WI38 (cell line): ENCODE measurements around the gene TMEM63B.

Source experiments
- H3K4me3 ChIP-seq: 2 replicates; pipeline ENCODE4 v1.5.1; 2011; ENCODE audit warnings: low read depth, mild to moderate bottlenecking, control low read depth, low read length
- TF ChIP-seq, protein P1 (sequence below): IDR thresholded peaks from 2 replicates; pipeline ENCODE4 v1.5.1; 2012; ENCODE audit warnings: low read depth, mild to moderate bottlenecking, control low read depth, low read length

Gene TMEM63B

DNA sequence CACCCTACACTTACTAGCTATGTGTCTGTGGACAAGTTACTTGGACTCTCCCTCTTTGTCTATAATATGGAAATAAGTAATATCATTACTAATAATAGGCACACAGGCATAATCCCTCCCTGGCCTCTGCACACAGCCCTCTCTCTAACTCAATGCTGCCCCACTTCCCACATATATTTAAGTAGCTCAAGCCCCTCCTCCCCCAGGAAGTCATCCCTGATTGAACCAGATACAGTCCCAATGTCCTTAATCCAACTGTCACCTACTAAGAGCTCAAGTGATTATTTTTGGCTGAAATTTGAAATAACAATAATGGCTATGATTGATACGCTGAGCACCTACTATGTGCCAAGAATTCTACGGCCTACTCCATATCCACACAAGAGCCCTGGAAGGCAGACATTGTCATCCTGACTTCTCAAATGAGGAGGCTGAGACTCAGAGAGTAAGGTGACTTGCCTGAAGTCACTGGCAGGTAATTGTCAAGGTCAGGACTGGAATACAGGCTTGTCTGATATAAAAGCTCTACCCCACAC lies 29.5 kb upstream of the TMEM63B start:
- H3K4me3 ChIP-seq = no peak overlapping the region
- TF ChIP-seq, protein P1, sequence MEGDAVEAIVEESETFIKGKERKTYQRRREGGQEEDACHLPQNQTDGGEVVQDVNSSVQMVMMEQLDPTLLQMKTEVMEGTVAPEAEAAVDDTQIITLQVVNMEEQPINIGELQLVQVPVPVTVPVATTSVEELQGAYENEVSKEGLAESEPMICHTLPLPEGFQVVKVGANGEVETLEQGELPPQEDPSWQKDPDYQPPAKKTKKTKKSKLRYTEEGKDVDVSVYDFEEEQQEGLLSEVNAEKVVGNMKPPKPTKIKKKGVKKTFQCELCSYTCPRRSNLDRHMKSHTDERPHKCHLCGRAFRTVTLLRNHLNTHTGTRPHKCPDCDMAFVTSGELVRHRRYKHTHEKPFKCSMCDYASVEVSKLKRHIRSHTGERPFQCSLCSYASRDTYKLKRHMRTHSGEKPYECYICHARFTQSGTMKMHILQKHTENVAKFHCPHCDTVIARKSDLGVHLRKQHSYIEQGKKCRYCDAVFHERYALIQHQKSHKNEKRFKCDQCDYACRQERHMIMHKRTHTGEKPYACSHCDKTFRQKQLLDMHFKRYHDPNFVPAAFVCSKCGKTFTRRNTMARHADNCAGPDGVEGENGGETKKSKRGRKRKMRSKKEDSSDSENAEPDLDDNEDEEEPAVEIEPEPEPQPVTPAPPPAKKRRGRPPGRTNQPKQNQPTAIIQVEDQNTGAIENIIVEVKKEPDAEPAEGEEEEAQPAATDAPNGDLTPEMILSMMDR = no peak

DNA sequence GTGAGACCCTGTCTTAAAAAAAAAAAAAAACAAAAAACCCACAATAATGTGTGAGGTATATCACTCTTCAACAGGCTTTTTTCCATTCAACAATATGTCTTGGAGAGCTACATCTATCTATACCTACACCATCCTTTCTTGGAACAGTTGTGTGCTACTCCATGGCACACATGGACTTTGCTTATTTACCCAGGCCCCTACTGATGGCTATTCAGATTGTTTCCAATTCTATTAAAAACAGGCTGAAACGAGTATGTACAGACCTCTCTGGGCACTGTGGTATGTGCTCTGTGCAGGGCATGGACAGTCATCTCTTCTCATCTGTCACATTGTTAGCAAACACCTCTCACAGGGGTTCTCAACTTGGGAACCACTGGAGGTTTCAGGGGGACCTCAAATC lies 28.2 kb upstream of the TMEM63B start:
- no peak overlapping the region for H3K4me3 ChIP-seq
- TF ChIP-seq, protein P1 = no peak

DNA sequence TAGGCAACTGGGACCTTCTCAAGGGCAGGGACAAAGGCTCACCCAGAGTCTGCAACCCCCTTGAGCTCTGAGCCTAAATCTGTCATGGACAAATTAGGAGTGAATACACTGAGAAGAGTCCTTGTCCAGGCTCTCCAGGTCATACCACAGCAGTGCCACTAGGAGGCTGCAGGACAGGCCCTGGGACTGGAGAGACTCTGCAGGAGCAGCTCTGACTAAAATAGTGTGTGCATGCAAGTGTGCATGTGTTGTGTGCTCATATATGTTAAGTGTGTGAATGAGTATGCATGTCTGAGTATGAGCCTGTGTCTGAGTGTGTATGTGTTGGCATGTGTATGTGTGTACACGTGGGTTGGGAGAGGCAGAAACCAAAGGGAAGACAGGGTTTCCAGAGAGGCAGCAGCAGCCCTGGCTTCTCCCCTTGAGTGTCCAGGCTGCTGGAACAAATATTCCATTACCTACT lies 27.2 kb upstream of the TMEM63B start:
- H3K4me3 ChIP-seq = no peak overlapping the region
- TF ChIP-seq, protein P1 = peak; percentile 74

DNA sequence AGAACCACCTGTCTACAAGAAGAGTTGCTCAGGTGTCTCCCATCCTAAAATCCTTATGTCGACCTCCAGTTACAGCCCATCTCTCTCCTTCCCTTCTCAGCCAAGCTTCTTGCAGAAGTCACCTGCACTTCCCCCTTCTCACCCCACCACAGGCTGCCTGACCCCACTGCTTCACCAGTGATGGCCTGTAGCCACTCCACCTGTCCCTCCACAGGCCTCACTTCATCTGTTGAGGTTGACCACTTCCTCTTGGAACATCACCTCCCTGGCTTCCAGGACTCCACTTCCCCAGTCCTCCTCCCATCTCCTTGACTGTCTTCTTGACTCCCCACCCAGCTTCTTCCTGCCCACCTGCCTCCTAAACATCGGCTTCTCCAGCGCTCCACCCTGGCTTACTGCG lies 25.5 kb upstream of the TMEM63B start:
- TF ChIP-seq, protein P1 = no peak
- no peak overlapping the region for H3K4me3 ChIP-seq

DNA sequence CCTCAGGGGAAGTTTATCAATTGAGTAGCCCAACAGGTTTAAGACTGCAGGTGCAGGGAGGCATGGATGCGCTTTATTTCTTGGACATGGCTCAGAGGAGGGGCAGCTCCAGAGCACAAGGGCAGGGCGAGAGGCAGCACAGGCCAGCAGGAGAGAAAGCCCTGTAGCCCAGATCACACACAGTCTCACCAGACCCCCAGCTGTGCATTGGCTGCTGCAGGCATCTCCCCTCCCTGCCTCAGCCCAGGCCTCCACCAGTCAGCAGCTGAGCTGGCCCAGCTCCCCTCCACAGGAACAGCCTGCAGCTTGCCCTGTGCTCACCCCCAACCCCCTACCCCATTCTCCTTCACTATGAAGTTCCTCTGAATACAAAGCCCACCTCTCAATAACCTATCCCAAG lies 24.8 kb upstream of the TMEM63B start:
- TF ChIP-seq, protein P1 = no peak
- no peak overlapping the region for H3K4me3 ChIP-seq

DNA sequence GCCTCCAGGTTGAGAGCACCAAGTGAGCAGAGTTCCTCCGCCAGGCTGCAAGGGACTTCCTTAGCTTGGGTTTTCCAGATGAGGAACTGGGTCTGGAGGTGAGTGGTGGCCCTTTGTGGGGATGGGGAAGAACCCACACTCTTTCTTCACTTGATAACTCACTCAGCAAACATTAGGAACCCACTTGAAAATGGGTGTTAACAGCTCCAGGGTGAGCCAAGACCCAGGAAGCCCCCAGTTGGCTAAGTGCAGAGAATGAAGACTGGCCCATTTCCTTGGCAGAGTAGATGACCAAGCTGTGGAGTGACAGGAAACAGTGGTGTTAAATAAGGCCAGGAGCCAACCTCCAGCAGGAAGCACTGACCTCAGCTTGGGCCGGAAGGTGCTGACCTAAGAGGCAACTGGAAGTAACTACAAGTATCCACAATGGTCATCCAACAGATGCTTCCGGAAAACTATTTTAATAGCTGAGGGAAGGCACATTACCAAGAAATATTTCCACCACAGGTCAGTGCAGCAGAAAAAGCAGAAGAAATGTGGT lies 22.8 kb upstream of the TMEM63B start:
- H3K4me3 ChIP-seq = no peak overlapping the region
- TF ChIP-seq, protein P1 = no peak

DNA sequence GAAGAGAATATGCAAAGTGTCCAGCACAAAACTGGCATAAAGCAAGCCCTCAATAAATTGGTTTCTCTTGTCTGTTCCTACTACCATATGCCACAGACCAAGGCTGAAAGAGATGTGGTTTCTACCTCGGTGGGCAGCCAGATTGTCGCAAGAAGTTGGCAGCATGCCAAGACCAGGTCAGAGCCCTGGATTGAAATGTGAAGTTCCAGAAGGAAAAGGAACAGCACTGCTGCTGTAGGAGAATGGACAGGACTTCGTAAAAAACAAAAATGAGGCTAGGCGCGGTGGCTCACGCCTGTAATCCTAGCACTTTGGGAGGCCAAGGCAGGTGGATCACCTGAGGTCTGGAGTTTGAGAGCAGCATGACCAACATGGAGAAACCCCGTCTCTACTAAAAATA lies 22.2 kb upstream of the TMEM63B start:
- TF ChIP-seq, protein P1 = no peak
- H3K4me3 ChIP-seq = no peak overlapping the region
